Hepatocyte (in vitro differentiated cells): ENCODE results near the gene CEP120. TPM values are rescaled to one million over a fixed set of nuclear protein-coding genes. Genes with fewer than 3 reads are reported as not detected.

Source experiments
- DNase-seq: peaks from one replicate; pipeline ENCODE4 v3.0.0-alpha.2; 2016; ENCODE audit warnings: low spot score
- H2AFZ ChIP-seq: fragments of 200-600 bp; sonication (generic); 2 replicates; pipeline ENCODE4 v1.6.0; 2016; ENCODE audit warnings: antibody characterized with exemption, mild to moderate bottlenecking
- H3K27ac ChIP-seq: fragments of 200-600 bp; sonication (generic); 2 replicates; pipeline ENCODE4 v1.5.1; 2016; ENCODE audit warnings: mild to moderate bottlenecking
- H3K27me3 ChIP-seq: fragments of 200-600 bp; sonication (generic); 2 replicates; pipeline ENCODE4 v1.6.1; 2016
- H3K36me3 ChIP-seq: fragments of 200-600 bp; sonication (generic); replicated peaks from 2 replicates; pipeline ENCODE4 v1.5.1; 2016; ENCODE audit warnings: low read depth; ENCODE audit not compliant: insufficient read depth
- H3K4me1 ChIP-seq: fragments of 200-600 bp; sonication (generic); 2 replicates; pipeline ENCODE4 v1.5.1; 2016; ENCODE audit warnings: mild to moderate bottlenecking, moderate library complexity; ENCODE audit not compliant: insufficient read depth
- H3K4me2 ChIP-seq: fragments of 200-600 bp; sonication (generic); 2 replicates; pipeline ENCODE4 v1.6.0; 2016
- H3K4me3 ChIP-seq: fragments of 200-600 bp; sonication (generic); 2 replicates; pipeline ENCODE4 v1.5.1; 2016; ENCODE audit warnings: mild to moderate bottlenecking
- H3K79me2 ChIP-seq: fragments of 200-600 bp; sonication (generic); 2 replicates; pipeline ENCODE4 v1.6.0; 2017; ENCODE audit warnings: mild to moderate bottlenecking
- H3K9me2 ChIP-seq: fragments of 200-600 bp; sonication (generic); replicated peaks from 2 replicates; pipeline ENCODE4 v1.6.0; 2017; ENCODE audit warnings: mild to moderate bottlenecking; ENCODE audit not compliant: insufficient read depth
- H3K9me3 ChIP-seq: fragments of 200-600 bp; sonication (generic); 2 replicates; pipeline ENCODE4 v1.5.1; 2016; ENCODE audit warnings: low read depth, mild to moderate bottlenecking
- H4K20me1 ChIP-seq: fragments of 200-600 bp; sonication (generic); 2 replicates; pipeline ENCODE4 v1.6.0; 2016; ENCODE audit warnings: mild to moderate bottlenecking; ENCODE audit not compliant: insufficient read depth, poor library complexity, severe bottlenecking
- CTCF ChIP-seq: fragments of 200-600 bp; sonication (generic); IDR thresholded peaks from 2 replicates; pipeline ENCODE4 v1.5.1; 2016; ENCODE audit warnings: antibody characterized with exemption, mild to moderate bottlenecking; ENCODE audit not compliant: poor library complexity
- EZH2 ChIP-seq: fragments of 200-600 bp; sonication (generic); IDR thresholded peaks from 2 replicates; pipeline ENCODE4 v1.6.1; 2016; ENCODE audit warnings: antibody characterized with exemption, mild to moderate bottlenecking, borderline replicate concordance
- EZH2phosphoT487 ChIP-seq: fragments of 200-600 bp; sonication (generic); IDR thresholded peaks from one replicate; pipeline ENCODE4 v1.6.1; 2018; ENCODE audit warnings: antibody characterized with exemption, mild to moderate bottlenecking, low read depth, moderate library complexity; ENCODE audit not compliant: unreplicated experiment, severe bottlenecking
- WGBS: methylation state at CpG from one replicate; pipeline ENCODE4 v1.1.6; 2016; ENCODE audit warnings: low lambda C conversion rate; ENCODE audit errors: missing lambda C conversion rate; 5-methylcytosine and 5-hydroxymethylcytosine counted together
- polyA plus RNA-seq: library from polyadenylated mRNA; unstranded; fragments of >200 nt; fragmentation: Nextera tagmentation; extraction: Ambion mirVana; gene quantifications from 2 replicates; pipeline ENCODE4 v1.2.1, GENCODE V29; 2016
- total RNA-seq: library from RNA; depleted of rRNA; stranded (reverse); fragments of >200 nt; gene quantifications from 2 replicates; pipeline ENCODE4 v1.2.3, GENCODE V29; 2014

The CEP120 gene
- total and polyA plus RNA-seq, 2 experiments from 2014 or later: 5.7 to 17.5 TPM

GRCh38 chr5:123298335-123299030, 124.7 kb downstream of the CEP120 start:
- H3K4me1 ChIP-seq: no peaks in the 10 kb centered on the region
- WGBS: 90% methylated on average over 2 of the region's 2 CpGs
- TF ChIP-seq EZH2phosphoT487 (no peak), EZH2 (no peak), CTCF (no peak)

GRCh38 chr5:123297866-123298265, 125.3 kb downstream of the CEP120 start:
- H3K9me2 ChIP-seq: no peaks in the 10 kb centered on the region
- H2AFZ ChIP-seq: no peak overlapping the region
- H3K9me3 ChIP-seq: no peaks in the 10 kb centered on the region
- H3K79me2 ChIP-seq: no peaks in the 10 kb centered on the region
- TF ChIP-seq EZH2phosphoT487 (no peak), EZH2 (no peak), CTCF (no peak)
- H3K4me3 ChIP-seq: no peak overlapping the region
- H3K4me1 ChIP-seq: no peaks in the 10 kb centered on the region
- 52% methylated on average over 1 of the region's 1 CpG for WGBS
- no peak overlapping the region for H3K27ac ChIP-seq
- H4K20me1 ChIP-seq: no peaks in the 10 kb centered on the region
- H3K27me3 ChIP-seq: no peaks in the 10 kb centered on the region
- no peak overlapping the region for H3K4me2 ChIP-seq
- H3K36me3 ChIP-seq: no peaks in the 10 kb centered on the region
- DNase-seq: no peak

More at GRCh38 chr5:123298335-123299030, 124.7 kb downstream of the CEP120 start:
- no peaks in the 10 kb centered on the region for H3K9me2 ChIP-seq
- H3K27me3 ChIP-seq: no peaks in the 10 kb centered on the region
- no peak for DNase-seq
- H3K27ac ChIP-seq: no peak overlapping the region
- H3K36me3 ChIP-seq: no peaks in the 10 kb centered on the region
- H3K4me2 ChIP-seq: no peak overlapping the region
- no peaks in the 10 kb centered on the region for H3K79me2 ChIP-seq
- no peak overlapping the region for H3K4me3 ChIP-seq
- H4K20me1 ChIP-seq: no peaks in the 10 kb centered on the region
- no peaks in the 10 kb centered on the region for H3K9me3 ChIP-seq
- H2AFZ ChIP-seq: no peak overlapping the region

- WGBS: 74% methylated on average over 2 of the region's 2 CpGs
- H3K4me2 ChIP-seq: no peak overlapping the region
- no peaks in the 10 kb centered on the region for H3K79me2 ChIP-seq
- no peak overlapping the region for H3K4me3 ChIP-seq
- no peak overlapping the region for H3K27ac ChIP-seq
- H2AFZ ChIP-seq: no peak overlapping the region
- no peaks in the 10 kb centered on the region for H3K27me3 ChIP-seq
- DNase-seq: no peak
- no peaks in the 10 kb centered on the region for H3K9me3 ChIP-seq
- TF ChIP-seq EZH2phosphoT487 (no peak), CTCF (no peak), EZH2 (no peak)
- H4K20me1 ChIP-seq: no peaks in the 10 kb centered on the region
- no peaks in the 10 kb centered on the region for H3K9me2 ChIP-seq
- H3K4me1 ChIP-seq: no peaks in the 10 kb centered on the region
- no peaks in the 10 kb centered on the region for H3K36me3 ChIP-seq
Observed at GRCh38 chr5:123297198-123297831, 125.9 kb downstream of the CEP120 start.

Other genes starting within 250 kb of the CEP120 start
- 59.3 and 67.1 TPM in 2 replicates for gene CSNK1G3, start 88.8 kb upstream of the CEP120 start, total RNA-seq
- 20.8 and 26.1 TPM in 2 replicates for gene CSNK1G3, start 88.8 kb upstream of the CEP120 start, polyA plus RNA-seq